Neural progenitor cell (in vitro differentiated cells): ENCODE data around the gene BAG5. TPM values are rescaled to one million over a fixed set of nuclear protein-coding genes. Genes with fewer than 3 reads are reported as not detected.

Experiments
- DNase-seq: peaks from one replicate; pipeline ENCODE4 v3.0.0-alpha.2; 2016; ENCODE audit warnings: low spot score
- H2AFZ ChIP-seq: fragments of 200-600 bp; sonication (generic); replicated peaks from 2 replicates; pipeline ENCODE4 v1.6.1; 2016; ENCODE audit warnings: antibody characterized with exemption
- H3F3A ChIP-seq: fragments of 200-600 bp; sonication (generic); 2 replicates; pipeline ENCODE4 v1.6.1; 2016; ENCODE audit warnings: antibody characterized with exemption, low read depth
- H3K27ac ChIP-seq: fragments of 200-600 bp; sonication (generic); 2 replicates; pipeline ENCODE4 v1.5.1; 2016; ENCODE audit warnings: mild to moderate bottlenecking
- H3K27me3 ChIP-seq: fragments of 200-600 bp; sonication (generic); 2 replicates; pipeline ENCODE4 v1.6.1; 2016; ENCODE audit warnings: mild to moderate bottlenecking, moderate library complexity
- H3K36me3 ChIP-seq: fragments of 200-600 bp; sonication (generic); 2 replicates; pipeline ENCODE4 v1.5.1; 2016
- H3K4me1 ChIP-seq: fragments of 200-600 bp; sonication (generic); 2 replicates; pipeline ENCODE4 v1.6.1; 2016; ENCODE audit warnings: mixed run types
- H3K4me2 ChIP-seq: fragments of 200-600 bp; sonication (generic); 2 replicates; pipeline ENCODE4 v1.6.1; 2016
- H3K4me3 ChIP-seq: fragments of 200-600 bp; sonication (generic); 2 replicates; pipeline ENCODE4 v1.5.1; 2016
- H3K79me2 ChIP-seq: fragments of 200-600 bp; sonication (generic); 2 replicates; pipeline ENCODE4 v1.6.1; 2016; ENCODE audit warnings: low read depth
- H3K9ac ChIP-seq: fragments of 200-600 bp; sonication (generic); 2 replicates; pipeline ENCODE4 v1.6.1; 2016
- H3K9me3 ChIP-seq: fragments of 200-600 bp; sonication (generic); 2 replicates; pipeline ENCODE4 v1.5.1; 2016; ENCODE audit warnings: low read depth
- H4K20me1 ChIP-seq: fragments of 200-600 bp; sonication (generic); 2 replicates; pipeline ENCODE4 v1.6.1; 2016; ENCODE audit warnings: low read depth
- H3K27ac Mint-ChIP-seq: 3 replicates; pipeline ENCODE4 v1.8.0; 2021; ENCODE audit warnings: mixed read lengths
- H3K27me3 Mint-ChIP-seq: 2 replicates; pipeline ENCODE4 v1.8.0; 2022; ENCODE audit warnings: low read depth, mild to moderate bottlenecking, inconsistent platforms, moderate library complexity, mixed read lengths; ENCODE audit not compliant: insufficient read depth
- H3K36me3 Mint-ChIP-seq: 3 replicates; pipeline ENCODE4 v1.8.0; 2021; ENCODE audit warnings: mixed read lengths
- H3K4me1 Mint-ChIP-seq: 3 replicates; pipeline ENCODE4 v1.8.0; 2021; ENCODE audit warnings: mixed read lengths
- H3K4me3 Mint-ChIP-seq: 3 replicates; pipeline ENCODE4 v1.8.0; 2021; ENCODE audit warnings: mild to moderate bottlenecking, moderate library complexity, mixed read lengths
- H3K9me3 Mint-ChIP-seq: 3 replicates; pipeline ENCODE4 v1.8.0; 2020; ENCODE audit warnings: mixed read lengths
- CTCF ChIP-seq: fragments of 200-600 bp; sonication (generic); IDR thresholded peaks from 2 replicates; pipeline ENCODE4 v1.5.1; 2017; ENCODE audit warnings: antibody characterized with exemption, mild to moderate bottlenecking
- EZH2 ChIP-seq: fragments of 200-600 bp; sonication (generic); IDR thresholded peaks from 2 replicates; pipeline ENCODE4 v1.6.1; 2017; ENCODE audit warnings: antibody characterized with exemption, mild to moderate bottlenecking, moderate library complexity
- EZH2phosphoT487 ChIP-seq: fragments of 200-600 bp; sonication (generic); IDR thresholded peaks from 2 replicates; pipeline ENCODE4 v1.6.1; 2017; ENCODE audit warnings: antibody characterized with exemption
- total RNA-seq: library from RNA; depleted of rRNA; stranded (reverse); fragments of >200 nt; gene quantifications from 2 replicates; pipeline ENCODE4 v1.2.3, GENCODE V29; 2015; ENCODE audit warnings: low replicate concordance

Gene BAG5
- total RNA-seq, 1 donor from 2014 or later, result 59.9 TPM

- Mint-ChIP-seq H3K4me3 (peak overlapping the region; percentile 50), H3K36me3 (no peaks in the 10 kb centered on the region), H3K9me3 (no peaks in the 10 kb centered on the region), H3K27ac (peak overlapping the region; percentile 96), H3K4me1 (peaks cover 36% of the 10 kb centered on the region), H3K27me3 (peaks cover 8% of the 10 kb centered on the region)
- no peak overlapping the region for H2AFZ ChIP-seq
- peak overlapping the region; percentile 42 for H3K4me3 ChIP-seq
- H4K20me1 ChIP-seq, result no peaks in the 10 kb centered on the region
- H3K27me3 ChIP-seq, result no peaks in the 10 kb centered on the region
- peak; percentile 97 for DNase-seq
- H3K4me2 ChIP-seq, result peak overlapping the region; percentile 92
- H3F3A ChIP-seq, result peaks cover 7% of the 10 kb centered on the region
- peak overlapping the region; percentile 85 for H3K27ac ChIP-seq
- H3K4me1 ChIP-seq, result peaks cover 45% of the 10 kb centered on the region
- H3K79me2 ChIP-seq, result no peaks in the 10 kb centered on the region
- no peaks in the 10 kb centered on the region for H3K36me3 ChIP-seq
- H3K9me3 ChIP-seq, result no peaks in the 10 kb centered on the region
- TF ChIP-seq EZH2phosphoT487 (no peak), CTCF (no peak), EZH2 (no peak)
- H3K9ac ChIP-seq, result peak overlapping the region; percentile 60
These were observed 19.8 kb downstream of the BAG5 start for GRCh38 chr14:103542605-103543088.

GRCh38 chr14:103541709-103542604 lies 20.5 kb downstream of the BAG5 start:
- H3K27ac Mint-ChIP-seq, result peak overlapping the region; percentile 85
- H3K9me3 Mint-ChIP-seq, result no peaks in the 10 kb centered on the region
- peak overlapping the region; percentile 60 for H3K9ac ChIP-seq
- H3K4me3 Mint-ChIP-seq, result peak overlapping the region; percentile 65
- no peaks in the 10 kb centered on the region for H3K27me3 ChIP-seq
- no peaks in the 10 kb centered on the region for H3K36me3 ChIP-seq
- H3K36me3 Mint-ChIP-seq, result peaks cover under 1% of the 10 kb centered on the region
- H4K20me1 ChIP-seq, result no peaks in the 10 kb centered on the region
- H3K9me3 ChIP-seq, result no peaks in the 10 kb centered on the region
- H3K4me3 ChIP-seq, result peak overlapping the region; percentile 42
- peaks cover 7% of the 10 kb centered on the region for H3F3A ChIP-seq
- peak; percentile 65 for DNase-seq
- peaks cover 36% of the 10 kb centered on the region for H3K4me1 Mint-ChIP-seq
- peak overlapping the region; percentile 85 for H3K27ac ChIP-seq
- H3K79me2 ChIP-seq, result no peaks in the 10 kb centered on the region
- peak overlapping the region; percentile 92 for H3K4me2 ChIP-seq
- TF ChIP-seq EZH2 (no peak), EZH2phosphoT487 (no peak), CTCF (peak; percentile 6)
- H3K4me1 ChIP-seq, result peaks cover 45% of the 10 kb centered on the region
- peaks cover 8% of the 10 kb centered on the region for H3K27me3 Mint-ChIP-seq
- no peak overlapping the region for H2AFZ ChIP-seq

- no peak for TF ChIP-seq EZH2
- no peak for TF ChIP-seq EZH2phosphoT487
- TF ChIP-seq CTCF, result no peak
- no peak for DNase-seq
- Histone ChIP-seq H3K36me3 (no peaks in the 10 kb centered on the region), H4K20me1 (no peaks in the 10 kb centered on the region), H3K79me2 (no peaks in the 10 kb centered on the region), H3K4me3 (no peak overlapping the region), H3F3A (peaks cover 7% of the 10 kb centered on the region), H3K4me2 (peak overlapping the region; percentile 92), H3K27me3 (no peaks in the 10 kb centered on the region), H3K9me3 (no peaks in the 10 kb centered on the region), H3K4me1 (peaks cover 45% of the 10 kb centered on the region), H3K27ac (no peak overlapping the region), H3K9ac (no peak overlapping the region), H2AFZ (no peak overlapping the region)
- peaks cover 8% of the 10 kb centered on the region for H3K27me3 Mint-ChIP-seq
- H3K27ac Mint-ChIP-seq, result peak overlapping the region; percentile 88
- peaks cover 36% of the 10 kb centered on the region for H3K4me1 Mint-ChIP-seq
- H3K9me3 Mint-ChIP-seq, result no peaks in the 10 kb centered on the region
- no peak overlapping the region for H3K4me3 Mint-ChIP-seq
- peaks cover 2% of the 10 kb centered on the region for H3K36me3 Mint-ChIP-seq
These were observed 21.4 kb downstream of the BAG5 start for GRCh38 chr14:103540821-103541708.
